ENCODE data around the gene EMP2.

The EMP2 gene

DNA sequence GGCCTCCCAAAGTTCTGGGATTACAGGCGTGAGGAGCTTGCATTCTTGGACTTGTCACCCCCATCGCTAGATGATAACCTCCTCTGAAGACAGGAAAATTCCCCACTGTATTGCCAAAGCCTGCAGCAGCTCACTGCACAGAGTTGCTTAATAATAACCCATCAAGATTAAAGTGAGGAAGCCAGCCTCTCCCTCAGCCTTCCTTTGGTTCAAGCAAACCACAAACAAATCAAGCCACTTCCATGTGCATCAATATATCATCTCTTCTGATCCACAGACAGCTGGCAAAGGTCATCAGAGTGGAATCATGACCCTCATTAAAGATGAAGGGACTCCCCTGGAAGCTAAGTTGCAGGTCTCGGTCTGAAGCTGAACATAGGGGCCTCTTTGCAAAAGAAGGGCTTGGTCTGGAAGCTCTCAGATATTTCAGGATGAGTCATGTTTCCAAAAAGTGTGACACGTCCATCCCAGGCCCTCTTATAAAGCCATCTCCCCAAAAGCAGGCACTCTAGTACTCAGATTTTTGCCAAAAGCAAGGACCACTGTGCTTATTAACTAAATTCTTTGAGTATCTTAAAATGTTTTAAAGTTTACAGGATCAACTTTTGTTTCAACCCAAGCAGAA, 4.8 kb downstream of the EMP2 start:
- no peaks in the 10 kb centered on the region for H3K27me3 ChIP-seq (ENCODE audit: low read length)
- H3K9me2 ChIP-seq (replicated peaks; ENCODE audit: insufficient read depth, low read length) = no peaks in the 10 kb centered on the region
- TF ChIP-seq CTCF (IDR thresholded peaks at IDR 0.05; ENCODE audit: insufficient read depth, low read length, poor library complexity, severe bottlenecking) (no peak), EZH2phosphoT487 (conservative IDR thresholded peaks at IDR 0.05; ENCODE audit: low read length) (no peak)
- H3K4me2 ChIP-seq (ENCODE audit: low read depth, low read length, poor library complexity, severe bottlenecking) = no peak overlapping the region
- H3K9ac ChIP-seq (ENCODE audit: low read length) = no peak overlapping the region
- no peaks in the 10 kb centered on the region for H3K9me3 ChIP-seq (ENCODE audit: insufficient read depth, low read length)
- H2AFZ ChIP-seq (ENCODE audit: low read depth, low read length, severe bottlenecking) = no peak overlapping the region
- H3K4me3 ChIP-seq (ENCODE audit: insufficient read depth, low read length, poor library complexity, severe bottlenecking) = no peak overlapping the region
- no peaks in the 10 kb centered on the region for H3K79me2 ChIP-seq (ENCODE audit: insufficient read depth, low read length)
- no peaks in the 10 kb centered on the region for H4K20me1 ChIP-seq (ENCODE audit: low read depth, low read length)
- no peak overlapping the region for H3K27ac ChIP-seq (ENCODE audit: low read depth, low read length)
- no peaks in the 10 kb centered on the region for H3K36me3 ChIP-seq (ENCODE audit: low read length)
- no peaks in the 10 kb centered on the region for H3F3A ChIP-seq (ENCODE audit: insufficient read depth)

GRCh38 chr16:10572611-10573010, 7.8 kb downstream of the EMP2 start:
- H2AFZ ChIP-seq (ENCODE audit: low read depth, low read length, severe bottlenecking) = no peak overlapping the region
- no peaks in the 10 kb centered on the region for H3K36me3 ChIP-seq (ENCODE audit: low read length)
- H3K4me3 ChIP-seq (ENCODE audit: insufficient read depth, low read length, poor library complexity, severe bottlenecking) = no peak overlapping the region
- no peak overlapping the region for H3K9ac ChIP-seq (ENCODE audit: low read length)
- TF ChIP-seq EZH2phosphoT487 (conservative IDR thresholded peaks at IDR 0.05; ENCODE audit: low read length) = no peak
- TF ChIP-seq CTCF (IDR thresholded peaks at IDR 0.05; ENCODE audit: insufficient read depth, low read length, poor library complexity, severe bottlenecking) = no peak
- H3K79me2 ChIP-seq (ENCODE audit: insufficient read depth, low read length) = no peaks in the 10 kb centered on the region
- no peaks in the 10 kb centered on the region for H3F3A ChIP-seq (ENCODE audit: insufficient read depth)
- H3K27ac ChIP-seq (ENCODE audit: low read depth, low read length) = no peak overlapping the region
- no peaks in the 10 kb centered on the region for H3K9me2 ChIP-seq (replicated peaks; ENCODE audit: insufficient read depth, low read length)
- H3K27me3 ChIP-seq (ENCODE audit: low read length) = no peaks in the 10 kb centered on the region
- H3K9me3 ChIP-seq (ENCODE audit: insufficient read depth, low read length) = no peaks in the 10 kb centered on the region
- H4K20me1 ChIP-seq (ENCODE audit: low read depth, low read length) = no peaks in the 10 kb centered on the region
- no peak overlapping the region for H3K4me2 ChIP-seq (ENCODE audit: low read depth, low read length, poor library complexity, severe bottlenecking)

DNA sequence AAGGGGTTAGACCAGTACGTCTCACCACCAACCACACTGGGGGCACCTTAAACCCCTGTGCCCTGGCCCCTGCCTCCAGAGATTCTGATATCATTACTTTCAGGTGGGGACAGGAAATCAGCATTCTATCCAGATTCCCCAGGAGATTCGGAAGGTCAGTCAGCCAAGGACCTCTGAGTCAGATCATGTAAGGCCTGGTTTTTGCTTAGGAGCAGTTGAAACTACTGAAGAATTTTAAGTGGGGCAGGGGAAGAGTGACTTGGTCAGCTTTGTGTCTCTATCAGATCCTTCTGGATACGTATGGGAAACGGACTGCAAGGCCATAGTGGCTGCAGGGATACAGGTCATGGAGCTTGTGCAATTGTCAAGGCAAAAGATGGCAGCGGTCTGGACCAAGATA, 9.0 kb downstream of the EMP2 start:
- Histone ChIP-seq H3K9me3 (ENCODE audit: insufficient read depth, low read length) (no peaks in the 10 kb centered on the region), H3F3A (ENCODE audit: insufficient read depth) (no peaks in the 10 kb centered on the region), H3K9ac (ENCODE audit: low read length) (no peak overlapping the region), H3K4me2 (ENCODE audit: low read depth, low read length, poor library complexity, severe bottlenecking) (no peak overlapping the region), H3K4me3 (ENCODE audit: insufficient read depth, low read length, poor library complexity, severe bottlenecking) (no peak overlapping the region), H2AFZ (ENCODE audit: low read depth, low read length, severe bottlenecking) (no peak overlapping the region), H3K79me2 (ENCODE audit: insufficient read depth, low read length) (no peaks in the 10 kb centered on the region), H4K20me1 (ENCODE audit: low read depth, low read length) (no peaks in the 10 kb centered on the region), H3K36me3 (ENCODE audit: low read length) (no peaks in the 10 kb centered on the region), H3K27ac (ENCODE audit: low read depth, low read length) (no peak overlapping the region), H3K9me2 (replicated peaks; ENCODE audit: insufficient read depth, low read length) (no peaks in the 10 kb centered on the region), H3K27me3 (ENCODE audit: low read length) (no peaks in the 10 kb centered on the region)
- TF ChIP-seq EZH2phosphoT487 (conservative IDR thresholded peaks at IDR 0.05; ENCODE audit: low read length) = no peak
- no peak for TF ChIP-seq CTCF (IDR thresholded peaks at IDR 0.05; ENCODE audit: insufficient read depth, low read length, poor library complexity, severe bottlenecking)

Measured in SU-DHL-6 (cell line).